Mononuclear cell (primary cell): ENCODE data around the gene AKIRIN1. TPM values are rescaled to one million over a fixed set of nuclear protein-coding genes. Genes with fewer than 3 reads are reported as not detected.
"Not testable (repeated sequence)": the region's sequence is repeated elsewhere in the genome, so short reads cannot be mapped to it uniquely, and the experiment has no call there.

Experiments used
- H3K27me3 ChIP-seq: 2 replicates; pipeline ENCODE4 v1.6.0; 2011; ENCODE audit warnings: low read length, control low read depth; ENCODE audit not compliant: insufficient read depth
- H3K4me1 ChIP-seq: 2 replicates; pipeline ENCODE4 v1.5.1; 2011; ENCODE audit warnings: mild to moderate bottlenecking, low read length, control low read depth; ENCODE audit not compliant: insufficient read depth
- H3K4me3 ChIP-seq: 2 replicates; pipeline ENCODE4 v1.5.1; 2011; ENCODE audit warnings: mild to moderate bottlenecking, low read length, moderate library complexity
- H3K9me3 ChIP-seq: 2 replicates; pipeline ENCODE4 v1.5.1; 2011; ENCODE audit warnings: low read depth, mild to moderate bottlenecking, control low read depth, low read length
- total RNA-seq: library from RNA; depleted of rRNA; stranded (reverse); fragments of >200 nt; gene quantifications from one replicate; pipeline ENCODE4 v1.2.3, GENCODE V29; 2012

The AKIRIN1 gene
- total RNA-seq, 1 donor, result 103 TPM

- no peak overlapping the region for H3K4me3 ChIP-seq
- no peaks in the 10 kb centered on the region for H3K27me3 ChIP-seq
- H3K4me1 ChIP-seq, result no peaks in the 10 kb centered on the region
- no peaks in the 10 kb centered on the region for H3K9me3 ChIP-seq
Measured at GRCh38 chr1:39016604-39017171, 25.6 kb downstream of the AKIRIN1 start.

- H3K27me3 ChIP-seq, result no peaks in the 10 kb centered on the region
- H3K4me1 ChIP-seq, result no peaks in the 10 kb centered on the region
- H3K9me3 ChIP-seq, result no peaks in the 10 kb centered on the region
- H3K4me3 ChIP-seq, result no peak overlapping the region
Measured at GRCh38 chr1:39017266-39017665, 26.2 kb downstream of the AKIRIN1 start.

GRCh38 chr1:39020494-39020893 is 29.4 kb downstream of the AKIRIN1 start:
- not testable (repeated sequence) for H3K9me3 ChIP-seq, H3K27me3 ChIP-seq, H3K4me3 ChIP-seq, H3K4me1 ChIP-seq

- Histone ChIP-seq H3K4me1 (peaks cover 7% of the 10 kb centered on the region), H3K27me3 (no peaks in the 10 kb centered on the region), H3K4me3 (no peak overlapping the region), H3K9me3 (no peaks in the 10 kb centered on the region)
Measured at GRCh38 chr1:39021426-39021825, 30.4 kb downstream of the AKIRIN1 start.

GRCh38 chr1:39023140-39023539 is 32.1 kb downstream of the AKIRIN1 start:
- H3K4me3 ChIP-seq, result no peak overlapping the region
- H3K27me3 ChIP-seq, result no peaks in the 10 kb centered on the region
- no peaks in the 10 kb centered on the region for H3K9me3 ChIP-seq
- peaks cover 15% of the 10 kb centered on the region for H3K4me1 ChIP-seq

- H3K4me3 ChIP-seq, result peak within 1 kb of the TSS; percentile 79
- no peaks in the 10 kb centered on the region for H3K27me3 ChIP-seq
- peaks cover 15% of the 10 kb centered on the region for H3K4me1 ChIP-seq
- H3K9me3 ChIP-seq, result no peaks in the 10 kb centered on the region
Measured at GRCh38 chr1:39026051-39026865, 35.2 kb downstream of the AKIRIN1 start, which contains the start of gene NDUFS5. NDUFS5 (plus strand) TSS chr1:39026350; CDS start chr1:39028725, 2,375 bp downstream.

- Histone ChIP-seq H3K27me3 (no peaks in the 10 kb centered on the region), H3K4me3 (peak overlapping the region; percentile 79), H3K4me1 (peaks cover 15% of the 10 kb centered on the region), H3K9me3 (no peaks in the 10 kb centered on the region)
Measured at GRCh38 chr1:39026866-39027507, 35.9 kb downstream of the AKIRIN1 start.

- no peak overlapping the region for H3K4me3 ChIP-seq
- H3K27me3 ChIP-seq, result no peaks in the 10 kb centered on the region
- no peaks in the 10 kb centered on the region for H3K9me3 ChIP-seq
- no peaks in the 10 kb centered on the region for H3K4me1 ChIP-seq
Measured at GRCh38 chr1:39034114-39034654, 43.1 kb downstream of the AKIRIN1 start.

- Histone ChIP-seq H3K27me3 (no peaks in the 10 kb centered on the region), H3K4me3 (no peak overlapping the region), H3K9me3 (no peaks in the 10 kb centered on the region), H3K4me1 (no peaks in the 10 kb centered on the region)
Measured at GRCh38 chr1:39036678-39037077, 45.6 kb downstream of the AKIRIN1 start.

- Histone ChIP-seq H3K4me3 (no peak overlapping the region), H3K27me3 (no peaks in the 10 kb centered on the region), H3K4me1 (peaks cover 7% of the 10 kb centered on the region), H3K9me3 (no peaks in the 10 kb centered on the region)
Measured at GRCh38 chr1:39043513-39043912, 52.4 kb downstream of the AKIRIN1 start.

GRCh38 chr1:39044762-39045161 is 53.7 kb downstream of the AKIRIN1 start:
- H3K4me1 ChIP-seq, result peaks cover 7% of the 10 kb centered on the region
- no peaks in the 10 kb centered on the region for H3K9me3 ChIP-seq
- no peaks in the 10 kb centered on the region for H3K27me3 ChIP-seq
- no peak overlapping the region for H3K4me3 ChIP-seq

- Histone ChIP-seq H3K27me3 (no peaks in the 10 kb centered on the region), H3K4me1 (peaks cover 7% of the 10 kb centered on the region), H3K9me3 (no peaks in the 10 kb centered on the region), H3K4me3 (no peak overlapping the region)
Measured at GRCh38 chr1:39045231-39045630, 54.2 kb downstream of the AKIRIN1 start.

- H3K4me1 ChIP-seq, result peaks cover 7% of the 10 kb centered on the region
- H3K9me3 ChIP-seq, result no peaks in the 10 kb centered on the region
- no peaks in the 10 kb centered on the region for H3K27me3 ChIP-seq
Measured at GRCh38 chr1:39046613-39047210, 55.6 kb downstream of the AKIRIN1 start.

GRCh38 chr1:39047374-39048229 is 56.5 kb downstream of the AKIRIN1 start:
- Histone ChIP-seq H3K4me1 (peaks cover 7% of the 10 kb centered on the region), H3K4me3 (no peak overlapping the region), H3K9me3 (no peaks in the 10 kb centered on the region), H3K27me3 (no peaks in the 10 kb centered on the region)

More at GRCh38 chr1:39046613-39047210, 55.6 kb downstream of the AKIRIN1 start:
- H3K4me3 ChIP-seq, result no peak overlapping the region
